ENCODE measurements around the gene DDI2.

GRCh38 chr1:15706751-15707150 lies 89.5 kb downstream of the DDI2 start:
- TF ChIP-seq POLR2AphosphoS5 (IDR thresholded peaks at IDR 0.05; ENCODE audit: borderline replicate concordance, low read depth, low read length): no peak
- TF ChIP-seq EZH2 (IDR thresholded peaks at IDR 0.05): no peak

Measured in SK-N-MC (cell line).